Adipocyte (in vitro differentiated cells): ENCODE data around the gene ALOX12B.
"Not testable (repeated sequence)": the region's sequence is repeated elsewhere in the genome, so short reads cannot be mapped to it uniquely, and the experiment has no call there.

ENCODE experiments used
- DNase-seq: peaks from one replicate; pipeline ENCODE4 v3.0.0-alpha.2; 2015; ENCODE audit warnings: low read depth
- H3K27me3 ChIP-seq: replicated peaks from 2 replicates; pipeline ENCODE4 v1.7.0; 2013; ENCODE audit warnings: mild to moderate bottlenecking, low read length, moderate library complexity; ENCODE audit not compliant: control insufficient read depth, insufficient read depth
- H3K36me3 ChIP-seq: 2 replicates; pipeline ENCODE4 v1.7.0; 2013; ENCODE audit warnings: low read length, mild to moderate bottlenecking, moderate library complexity; ENCODE audit not compliant: control insufficient read depth, insufficient read depth, severe bottlenecking
- H3K4me1 ChIP-seq: 2 replicates; pipeline ENCODE4 v1.7.0; 2013; ENCODE audit warnings: mild to moderate bottlenecking, low read length, moderate library complexity; ENCODE audit not compliant: control insufficient read depth, insufficient read depth
- H3K4me3 ChIP-seq: 2 replicates; pipeline ENCODE4 v1.7.0; 2013; ENCODE audit warnings: mild to moderate bottlenecking, low read length, moderate library complexity
- H3K9ac ChIP-seq: 2 replicates; pipeline ENCODE4 v1.7.0; 2013; ENCODE audit warnings: mild to moderate bottlenecking, low read length, moderate library complexity
- H3K9me3 ChIP-seq: 2 replicates; pipeline ENCODE4 v1.7.0; 2013; ENCODE audit warnings: mild to moderate bottlenecking, low read length, moderate library complexity; ENCODE audit not compliant: control insufficient read depth

Gene ALOX12B

GRCh38 chr17:8029121-8029520, 58.4 kb downstream of the ALOX12B start:
- peak; percentile 30 for DNase-seq
- Histone ChIP-seq H3K27me3 (peaks cover 27% of the 10 kb centered on the region), H3K4me1 (peaks cover 6% of the 10 kb centered on the region), H3K4me3 (no peak overlapping the region), H3K36me3 (no peaks in the 10 kb centered on the region), H3K9me3 (no peaks in the 10 kb centered on the region), H3K9ac (no peak overlapping the region)

DNA sequence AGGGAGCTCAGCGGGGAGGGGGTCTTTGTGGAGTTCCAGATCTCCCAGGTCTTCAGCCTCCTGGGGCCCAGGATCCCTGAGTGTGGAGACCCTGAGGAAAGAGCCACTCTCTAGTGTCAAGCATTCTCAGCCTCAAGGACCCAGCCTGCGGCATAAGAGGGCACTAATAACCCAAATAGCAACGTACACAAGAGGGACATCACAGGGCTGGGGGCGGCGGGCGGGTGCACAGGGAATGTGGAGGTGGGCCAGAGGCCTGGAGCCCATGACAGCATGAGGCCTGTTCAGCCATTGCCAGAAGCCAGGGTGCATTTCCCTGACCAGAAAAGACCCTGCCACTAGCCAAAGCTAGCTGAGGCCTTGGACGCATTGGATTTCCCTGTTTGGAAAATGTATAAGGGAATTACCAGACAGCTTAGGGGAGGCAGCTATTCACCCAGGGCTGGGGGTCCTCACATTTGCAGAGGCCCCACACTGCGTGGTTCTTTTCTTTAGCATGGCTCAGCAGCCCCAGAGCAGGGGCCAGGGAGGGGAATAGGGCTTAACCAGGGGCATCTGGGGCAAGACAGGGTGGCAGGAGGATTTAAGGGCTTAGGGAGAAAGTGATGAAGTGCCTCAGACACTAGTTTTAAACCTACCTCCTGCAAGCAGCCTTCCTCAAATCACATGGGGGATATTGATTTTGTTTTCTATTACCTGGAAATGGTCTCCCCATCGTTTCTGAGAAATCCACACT, 62.2 kb downstream of the ALOX12B start:
- Histone ChIP-seq H3K36me3 (no peaks in the 10 kb centered on the region), H3K4me3 (no peak overlapping the region), H3K9me3 (no peaks in the 10 kb centered on the region), H3K4me1 (peaks cover 16% of the 10 kb centered on the region), H3K27me3 (peaks cover 26% of the 10 kb centered on the region), H3K9ac (no peak overlapping the region)
- no peak for DNase-seq

DNA sequence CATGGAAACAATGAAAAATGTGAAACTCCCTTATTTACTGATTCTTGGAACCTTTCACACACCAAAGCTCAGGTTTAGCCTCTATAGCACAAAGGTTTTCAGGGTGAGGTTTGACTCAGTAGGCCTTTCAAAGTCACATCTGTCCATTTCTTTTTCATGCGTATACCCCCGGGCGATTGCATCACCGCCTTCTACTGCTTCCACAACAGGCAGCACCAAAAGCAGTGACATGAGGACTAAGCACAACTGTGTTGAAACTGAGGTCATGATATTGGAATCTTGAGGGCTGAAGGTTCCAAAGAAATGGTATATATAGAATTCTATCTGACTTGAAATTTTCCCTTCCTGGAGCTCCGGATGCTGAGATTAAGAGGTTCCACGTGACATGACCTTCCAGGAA, 63.4 kb downstream of the ALOX12B start:
- Histone ChIP-seq H3K4me1 (peaks cover 24% of the 10 kb centered on the region), H3K27me3 (peaks cover 26% of the 10 kb centered on the region)
- H3K36me3 ChIP-seq, H3K9me3 ChIP-seq, H3K9ac ChIP-seq, DNase-seq, H3K4me3 ChIP-seq: not testable (repeated sequence)
